ENCODE results near the gene LRRTM3.

DNA sequence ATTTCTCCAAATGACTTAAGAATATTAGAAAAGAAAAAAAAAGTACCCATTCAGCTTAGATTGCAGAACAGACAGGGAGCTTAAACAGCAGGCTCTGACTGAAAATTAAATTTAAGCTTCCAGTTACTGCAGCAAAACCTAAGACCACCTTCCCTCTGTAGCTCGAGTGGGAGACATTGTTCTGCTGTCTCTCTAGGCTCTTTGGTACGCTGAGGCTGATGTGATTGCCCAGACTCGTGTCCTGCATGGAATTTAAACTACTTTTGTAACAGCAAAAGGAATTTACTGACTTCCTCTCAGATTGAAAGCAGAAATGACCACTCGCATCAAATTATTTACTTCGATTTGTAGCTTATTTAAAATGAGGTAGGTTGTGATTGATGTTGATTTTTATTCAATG, 124.6 kb downstream of the LRRTM3 start:
- TF ChIP-seq EZH2 (IDR thresholded peaks at IDR 0.05; ENCODE audit: insufficient read depth, poor library complexity, severe bottlenecking), result no peak
- TF ChIP-seq EZH2phosphoT487 (IDR thresholded peaks at IDR 0.05; ENCODE audit: insufficient read depth, low read depth), result no peak

Measured in GM23248 (cell line).